ENCODE results near the gene GDF10.
A peak's percentile ranks its signal among the peaks of the same experiment; 100 is the strongest.

GDF10 gene

GRCh38 chr10:47357131-47357582 lies 57.2 kb downstream of the GDF10 start:
- no peak for DNase-seq

DNA sequence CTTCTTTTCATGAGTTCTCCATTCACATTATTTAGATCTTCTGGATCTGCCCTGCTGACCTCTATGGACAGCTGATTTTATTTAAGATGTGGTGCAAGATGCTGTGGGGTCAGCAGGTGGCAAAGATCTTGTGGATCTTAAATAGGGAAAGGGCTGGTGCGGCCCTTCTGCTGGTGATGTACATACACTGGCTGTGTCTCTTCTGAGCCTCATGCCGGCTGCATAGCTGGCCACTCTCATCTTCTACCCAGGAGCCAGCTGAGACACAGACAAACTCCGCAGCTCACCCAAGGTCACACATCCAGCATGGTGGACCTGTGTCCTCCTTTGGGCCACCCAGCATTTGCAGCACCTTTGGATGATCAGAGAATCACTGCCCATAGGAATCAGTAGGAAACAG lies 57.9 kb downstream of the GDF10 start:
- DNase-seq = no peak

- DNase-seq = no peak
These were observed 58.5 kb downstream of the GDF10 start for GRCh38 chr10:47358457-47358856.

- no peak for DNase-seq
These were observed 59.1 kb downstream of the GDF10 start for GRCh38 chr10:47359101-47359500.

DNA sequence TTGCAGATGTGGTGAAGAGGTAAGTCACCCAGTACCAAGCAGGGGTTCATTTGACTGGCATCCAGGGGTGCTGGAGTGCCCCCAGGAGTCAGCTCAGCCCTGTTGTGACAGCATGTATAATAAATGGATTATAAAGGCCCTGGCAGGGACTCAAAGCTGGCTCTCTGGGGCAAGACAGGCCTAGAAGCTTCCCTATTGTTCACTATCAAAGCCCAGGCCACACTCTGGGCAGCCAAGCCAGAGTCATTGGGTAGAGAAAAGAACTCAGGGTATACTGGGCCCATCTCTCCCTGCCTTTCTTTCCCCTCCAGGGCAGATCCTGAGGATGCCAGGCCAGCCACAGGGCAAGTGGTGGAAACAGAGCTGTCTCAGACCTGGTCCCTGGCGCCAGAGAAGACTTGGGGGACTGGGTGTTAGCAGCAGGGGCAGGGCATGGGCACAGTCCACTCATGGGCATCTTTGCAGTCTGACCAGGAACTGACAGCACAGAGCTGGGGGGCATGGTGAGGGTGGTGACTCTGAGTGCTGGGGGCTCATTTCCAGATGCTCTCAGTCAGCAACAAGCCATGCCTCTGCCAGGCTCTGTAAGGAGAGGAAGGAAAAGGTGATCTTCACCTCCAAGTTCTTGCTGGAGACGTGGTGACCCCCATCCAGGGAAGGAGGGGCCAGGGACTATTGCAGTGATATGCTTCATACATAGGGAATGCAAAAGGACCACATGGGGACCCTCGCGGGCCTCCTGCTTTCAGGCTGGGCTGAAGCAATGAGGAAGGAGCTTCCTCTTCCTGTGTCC lies 59.8 kb downstream of the GDF10 start:
- DNase-seq = no peak

- no peak for DNase-seq
These were observed 60.5 kb downstream of the GDF10 start for GRCh38 chr10:47360419-47361040.

DNA sequence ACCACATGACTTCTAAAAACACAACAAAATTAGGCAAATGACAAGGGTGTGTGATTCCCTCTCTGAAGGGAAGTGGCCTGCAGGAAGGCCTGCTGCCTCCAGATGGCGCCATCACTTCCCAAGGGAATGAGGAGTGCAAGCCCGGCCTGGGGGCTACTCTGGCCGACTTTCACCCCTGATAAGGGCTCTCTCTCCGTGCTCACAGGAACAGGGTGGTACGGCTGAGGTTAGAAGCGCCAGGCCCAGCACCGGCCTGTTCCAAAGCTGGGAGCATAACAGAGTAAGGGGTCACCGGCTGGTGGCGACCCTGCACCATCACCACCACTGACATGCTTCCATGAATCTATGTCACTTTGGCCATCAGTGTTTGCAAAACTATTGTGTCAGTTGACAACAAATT lies 61.3 kb downstream of the GDF10 start:
- DNase-seq = peak; percentile 62

- DNase-seq = no peak
These were observed 62.2 kb downstream of the GDF10 start for GRCh38 chr10:47362199-47362598.
